OCI-LY7 (cell line): ENCODE data around the gene MTX3. TPM values are rescaled to one million over a fixed set of nuclear protein-coding genes. Genes with fewer than 3 reads are reported as not detected.

Experiments used
- BruUV-seq: library from RNA; stranded (reverse); fragments of 400-500 nt; replicated peaks from 2 replicates; lab custom pipeline; 2021; lab: Mats Ljungman, UMichigan
- CTCF ChIA-PET: fragments of 300-600 bp; sonication (Branson Sonifier 250); formaldehyde crosslinking; loops from one replicate; lab custom pipeline; 2022; ENCODE audit warnings: antibody characterized with exemption; ENCODE audit not compliant: unreplicated experiment; lab: Charles Lee
- POLR2A ChIA-PET: fragments of 300-600 bp; sonication (Branson Sonifier 250); formaldehyde crosslinking; loops from one replicate; lab custom pipeline; 2022; ENCODE audit warnings: antibody characterized with exemption; lab: Charles Lee
- DNase-seq: peaks from one replicate; pipeline ENCODE4 v3.0.0-alpha.2; 2015; ENCODE audit warnings: low spot score
- H2AFZ ChIP-seq: fragments of 200-600 bp; sonication (generic), shearing (Covaris generic); 2 replicates; pipeline ENCODE4 v1.6.1; 2014; ENCODE audit warnings: mild to moderate bottlenecking, antibody characterized with exemption, low read length, moderate library complexity
- H3K27ac ChIP-seq: fragments of 200-600 bp; sonication (generic); 2 replicates; pipeline ENCODE4 v1.5.1; 2014; ENCODE audit warnings: mixed run types, low read depth, mild to moderate bottlenecking, moderate library complexity, low read length, inconsistent platforms; ENCODE audit not compliant: poor library complexity, severe bottlenecking
- H3K36me3 ChIP-seq: fragments of 200-600 bp; sonication (generic); 2 replicates; pipeline ENCODE4 v1.6.1; 2014; ENCODE audit warnings: mild to moderate bottlenecking, antibody characterized with exemption, low read length, moderate library complexity, mixed read lengths; ENCODE audit not compliant: insufficient read depth
- H3K4me1 ChIP-seq: fragments of 200-600 bp; sonication (generic); 2 replicates; pipeline ENCODE4 v1.5.1; 2014; ENCODE audit warnings: mild to moderate bottlenecking, low read length; ENCODE audit not compliant: insufficient read depth, poor library complexity, severe bottlenecking
- H3K4me2 ChIP-seq: fragments of 200-600 bp; sonication (generic); 2 replicates; pipeline ENCODE4 v1.6.1; 2014; ENCODE audit warnings: mild to moderate bottlenecking, low read length
- H3K4me3 ChIP-seq: fragments of 200-600 bp; sonication (generic); 2 replicates; pipeline ENCODE4 v1.5.1; 2014; ENCODE audit warnings: mild to moderate bottlenecking, low read depth, low read length; ENCODE audit not compliant: poor library complexity, severe bottlenecking
- H3K79me2 ChIP-seq: fragments of 200-600 bp; sonication (generic); 2 replicates; pipeline ENCODE4 v1.6.1; 2016; ENCODE audit warnings: low read depth, mild to moderate bottlenecking, low read length, moderate library complexity, mixed read lengths; ENCODE audit not compliant: insufficient read depth
- H3K9me2 ChIP-seq: fragments of 200-600 bp; sonication (generic); 2 replicates; pipeline ENCODE4 v1.6.1; 2016; ENCODE audit warnings: mild to moderate bottlenecking, low read length, mixed read lengths; ENCODE audit not compliant: insufficient read depth
- H3K9me3 ChIP-seq: fragments of 200-600 bp; sonication (generic); 2 replicates; pipeline ENCODE4 v1.6.1; 2014; ENCODE audit warnings: mild to moderate bottlenecking, mixed run types, low read length, mixed read lengths
- H4K20me1 ChIP-seq: fragments of 200-600 bp; sonication (generic); 2 replicates; pipeline ENCODE4 v1.6.1; 2014; ENCODE audit warnings: mild to moderate bottlenecking, antibody characterized with exemption, low read length, moderate library complexity, mixed read lengths; ENCODE audit not compliant: insufficient read depth
- CTCF ChIP-seq: fragments of 200-600 bp; sonication (generic); conservative IDR thresholded peaks from 2 replicates; pipeline ENCODE4 v1.5.1; 2014; ENCODE audit warnings: mild to moderate bottlenecking, antibody characterized with exemption, low read length, moderate library complexity, mixed read lengths
- EZH2phosphoT487 ChIP-seq: fragments of 200-600 bp; sonication (generic); IDR thresholded peaks from 2 replicates; pipeline ENCODE4 v1.6.1; 2018; ENCODE audit warnings: low read depth, borderline replicate concordance, mild to moderate bottlenecking, mixed run types, antibody characterized with exemption, low read length, moderate library complexity, mixed read lengths
- intact Hi-C: fragments of 100-400 bp; cut with micrococcal nuclease; formaldehyde crosslinking; loops from one replicate; pipeline ENCODE4 v1.10.0; 2022; ENCODE audit not compliant: unreplicated experiment
- total RNA-seq, 2 experiments: library from RNA; depleted of rRNA in 1 of 2; stranded (reverse); fragments of >200 nt in 1 of 2; shearing (Covaris generic) in 1 of 2; gene quantifications; 2 replicates each; pipeline ENCODE4 v1.2.3, GENCODE V29; 2014 to 2022

Gene MTX3
- total RNA-seq, 2 experiments from 2014 or later: 26.0 to 53.6 TPM

- H3K27ac ChIP-seq: peak overlapping the region; percentile 43
- H4K20me1 ChIP-seq: no peaks in the 10 kb centered on the region
- peak overlapping the region; percentile 43 for H3K4me2 ChIP-seq
- peaks cover 73% of the 10 kb centered on the region for H3K4me1 ChIP-seq
- TF ChIP-seq CTCF: no peak
- TF ChIP-seq EZH2phosphoT487: no peak
- peak overlapping the region; percentile 19 for H3K4me3 ChIP-seq
- H3K36me3 ChIP-seq: peaks cover 76% of the 10 kb centered on the region
- CTCF ChIA-PET: no interaction called here
- BruUV-seq: no TSS peak
- intact Hi-C loops: loop anchor here (10.0 kb wide), 1 partner anchor 269 kb away; the partner anchor contains the start of gene SERINC5
- peaks cover 37% of the 10 kb centered on the region for H3K79me2 ChIP-seq
- POLR2A ChIA-PET: interaction anchor here (0.6 to 1.3 kb wide), 5 partner anchors 12 to 1732 kb away, joined by 3 to 6 read pairs (median 4); no protein-coding TSS in a partner anchor
- DNase-seq: peak; percentile 36
- H2AFZ ChIP-seq: no peak overlapping the region
- no peaks in the 10 kb centered on the region for H3K9me3 ChIP-seq
- no peaks in the 10 kb centered on the region for H3K9me2 ChIP-seq
These were observed 4.8 kb downstream of the MTX3 start for GRCh38 chr5:79986260-79986659.

- H3K27ac ChIP-seq: peak overlapping the region; percentile 13
- peaks cover 81% of the 10 kb centered on the region for H3K4me1 ChIP-seq
- H3K4me3 ChIP-seq: no peak overlapping the region
- no peaks in the 10 kb centered on the region for H3K9me2 ChIP-seq
- ChIA-PET CTCF (interaction anchor here (0.6 kb wide), 1 partner anchor 20 kb away, joined by 5 read pairs; no protein-coding TSS in a partner anchor), POLR2A (interaction anchor here (0.6 to 1.1 kb wide), 3 partner anchors 12 to 376 kb away, joined by 3 read pairs; no protein-coding TSS in a partner anchor)
- intact Hi-C loops: loop anchor here (10.0 kb wide), 1 partner anchor 270 kb away; the partner anchor contains the start of gene SERINC5
- no peak for DNase-seq
- H3K79me2 ChIP-seq: peaks cover 38% of the 10 kb centered on the region
- peaks cover 82% of the 10 kb centered on the region for H3K36me3 ChIP-seq
- no peaks in the 10 kb centered on the region for H3K9me3 ChIP-seq
- no peak overlapping the region for H2AFZ ChIP-seq
- H4K20me1 ChIP-seq: no peaks in the 10 kb centered on the region
- H3K4me2 ChIP-seq: no peak overlapping the region
- TF ChIP-seq EZH2phosphoT487 (no peak), CTCF (no peak)
- BruUV-seq: no TSS peak
These were observed 5.8 kb downstream of the MTX3 start for GRCh38 chr5:79985288-79985687.

- Histone ChIP-seq H3K36me3 (peaks cover 88% of the 10 kb centered on the region), H3K4me3 (no peak overlapping the region), H3K4me1 (peaks cover 84% of the 10 kb centered on the region), H3K27ac (peak overlapping the region; percentile 36), H3K4me2 (no peak overlapping the region), H3K79me2 (peaks cover 36% of the 10 kb centered on the region), H3K9me2 (no peaks in the 10 kb centered on the region), H3K9me3 (no peaks in the 10 kb centered on the region), H4K20me1 (no peaks in the 10 kb centered on the region), H2AFZ (no peak overlapping the region)
- DNase-seq: no peak
- TF ChIP-seq CTCF: no peak
- no peak for TF ChIP-seq EZH2phosphoT487
- ChIA-PET CTCF (no interaction called here), POLR2A (interaction anchor here (0.6 to 2.0 kb wide), 6 partner anchors 10 to 270 kb away, joined by 3 to 4 read pairs (median 3); no protein-coding TSS in a partner anchor)
- no TSS peak for BruUV-seq
- intact Hi-C loops: loop anchor here (5.0 to 10.0 kb wide), 2 partner anchors 198 to 270 kb away; partner anchors contain the start of gene SERINC5
These were observed 6.7 kb downstream of the MTX3 start for GRCh38 chr5:79984363-79984762.
